Mucosa of descending colon (tissue), 3 donors: ENCODE measurements around the gene DMKN. TPM values are rescaled to one million over a fixed set of nuclear protein-coding genes. Genes with fewer than 3 reads are reported as not detected.
A peak's percentile ranks its signal among the peaks of the same experiment; 100 is the strongest.

Experiments
- ATAC-seq: fragments of 200-7000 bp; cut with Tn5 transposase; one replicate; pipeline ENCODE4 v1.9.1; 2020; ENCODE audit warnings: mild to moderate bottlenecking, moderate library complexity
- DNase-seq, 3 donors: peaks; one replicate each; pipeline ENCODE4 v3.0.0-alpha.2; 2020
- H3K36me3 ChIP-seq: fragments of 200-600 bp; one replicate; pipeline ENCODE4 v1.8.0; 2021; ENCODE audit warnings: low read depth, mild to moderate bottlenecking
- H3K4me1 ChIP-seq: fragments of 200-600 bp; one replicate; pipeline ENCODE4 v1.8.0; 2021; ENCODE audit warnings: low read depth, mild to moderate bottlenecking
- H3K4me3 ChIP-seq: fragments of 200-600 bp; one replicate; pipeline ENCODE4 v1.8.0; 2021; ENCODE audit warnings: mild to moderate bottlenecking
- H3K9me3 ChIP-seq: fragments of 200-600 bp; one replicate; pipeline ENCODE4 v1.8.0; 2021; ENCODE audit warnings: mild to moderate bottlenecking
- CTCF ChIP-seq: fragments of 200-600 bp; IDR thresholded peaks from one replicate; pipeline ENCODE4 v1.8.0; 2022; ENCODE audit warnings: antibody characterized with exemption, mild to moderate bottlenecking
- intact Hi-C, 2 donors: fragments of 100-400 bp; cut with DNase I in 1 of 2; cut with micrococcal nuclease in 1 of 2; formaldehyde crosslinking; loops; one replicate each; pipeline versions ENCODE4 v1.11.0 to v1.11.1; 2022; cut with DNase I, micrococcal nuclease
- total RNA-seq, 3 donors: library from RNA; stranded (reverse); fragmentation: NEBNext Ultra II Directional in 2 of 3; extraction: Animal tissue kit (Norgen Biotek cat#: 25700) in 2 of 3; gene quantifications; one replicate each; pipeline versions ENCODE4 v1.2.1 to v1.2.4, GENCODE V29; 2021 to 2023
- donor health status: DM: no; HTN: no; CAD: no; lungs with moderate emphysema.
- donor health status: DM: no; HTN: no; CAD: no.
- donor health status: DM: no; HTN: yes; CAD: no.

Gene DMKN
- total RNA-seq, 3 donors from 2014 or later: 8.2 to 14.3 (median 10.7) TPM

GRCh38 chr19:35510626-35510964, 2.9 kb downstream of the DMKN start:
- Histone ChIP-seq H3K4me3 (no peak overlapping the region), H3K9me3 (no peaks in the 10 kb centered on the region), H3K36me3 (no peaks in the 10 kb centered on the region), H3K4me1 (peaks cover 9% of the 10 kb centered on the region)
- no peak for TF ChIP-seq CTCF
- DNase-seq (no peak), ATAC-seq (no peak)
- intact Hi-C loops: no loop called here

DNA sequence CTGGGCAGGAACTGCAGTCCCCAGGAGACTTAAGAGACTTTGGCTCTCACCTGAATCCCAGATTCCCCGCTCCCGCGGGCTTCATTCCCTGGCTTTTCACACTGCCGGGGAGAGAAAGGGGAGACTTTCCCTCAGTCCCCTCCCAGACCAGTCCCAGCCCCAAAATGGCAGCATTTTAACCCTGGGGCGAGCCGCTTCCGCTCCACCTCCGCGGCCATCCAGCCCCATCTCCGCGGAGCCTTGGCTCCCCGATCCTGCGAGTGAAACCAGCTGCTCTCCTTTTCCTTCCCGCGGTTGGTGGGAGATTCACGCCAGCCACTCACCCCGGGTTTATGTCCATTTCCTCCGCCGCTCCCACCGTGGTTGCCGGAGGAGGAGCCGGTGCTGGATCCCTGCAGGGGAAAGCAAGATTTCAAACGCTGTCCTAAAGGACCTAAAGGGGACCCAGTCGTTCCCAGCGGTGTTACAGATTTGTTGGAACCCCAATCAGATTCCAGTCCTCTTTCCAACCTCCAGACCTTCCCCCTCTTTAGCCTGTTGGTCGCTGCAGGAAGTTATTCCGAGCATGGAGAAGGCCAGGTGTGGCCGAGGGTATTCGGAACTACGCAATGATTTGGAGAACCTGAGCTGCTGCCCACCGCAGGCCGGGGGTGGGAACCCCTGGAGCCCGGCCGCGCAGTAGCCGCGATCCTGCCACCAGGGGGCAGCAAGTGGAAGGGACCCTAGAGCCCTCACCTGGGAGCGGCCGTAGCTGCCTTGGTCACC, 3.4 kb downstream of the DMKN start:
- peaks cover 9% of the 10 kb centered on the region for H3K4me1 ChIP-seq
- H3K4me3 ChIP-seq: no peak overlapping the region
- ATAC-seq (peak; percentile 89), DNase-seq (peak; percentile 73 to 85 (median 84))
- intact Hi-C loops: no loop called here
- peak; percentile 88 for TF ChIP-seq CTCF
- no peaks in the 10 kb centered on the region for H3K9me3 ChIP-seq
- H3K36me3 ChIP-seq: no peaks in the 10 kb centered on the region

- H3K36me3 ChIP-seq: no peaks in the 10 kb centered on the region
- no peak for TF ChIP-seq CTCF
- H3K4me3 ChIP-seq: no peak overlapping the region
- no peaks in the 10 kb centered on the region for H3K9me3 ChIP-seq
- peak; percentile 78 for ATAC-seq
- intact Hi-C loops: no loop called here
- DNase-seq: peak in 2 of 3 donors; percentile 53 to 60
- H3K4me1 ChIP-seq: peaks cover 9% of the 10 kb centered on the region
Observed at GRCh38 chr19:35509018-35509652, 4.3 kb downstream of the DMKN start.

- H3K4me1 ChIP-seq: peaks cover 9% of the 10 kb centered on the region
- DNase-seq (no peak), ATAC-seq (no peak)
- H3K9me3 ChIP-seq: no peaks in the 10 kb centered on the region
- H3K36me3 ChIP-seq: no peaks in the 10 kb centered on the region
- no peak overlapping the region for H3K4me3 ChIP-seq
- TF ChIP-seq CTCF: no peak
- intact Hi-C loops: no loop called here
Observed at GRCh38 chr19:35508129-35508528, 5.3 kb downstream of the DMKN start.

DNA sequence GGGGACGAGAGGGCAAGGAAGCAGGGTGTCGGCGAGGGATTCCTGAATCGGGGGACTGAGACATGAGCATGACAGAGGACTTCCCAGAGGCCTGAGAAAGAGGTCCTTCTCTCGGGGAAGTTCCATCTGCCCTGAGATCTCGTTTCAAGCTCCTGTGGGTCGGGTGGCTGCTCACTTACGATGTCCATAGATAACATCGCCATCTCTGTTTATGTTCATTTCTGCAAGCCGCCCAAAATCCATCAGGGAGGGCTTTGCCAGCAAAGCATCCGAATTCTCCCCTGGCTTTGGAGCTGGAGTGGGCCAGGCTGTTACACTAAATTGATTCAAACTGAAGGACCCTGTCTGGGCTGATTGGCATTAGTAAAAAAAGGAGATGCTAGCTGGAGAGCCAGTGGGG, 5.9 kb downstream of the DMKN start:
- no peaks in the 10 kb centered on the region for H3K9me3 ChIP-seq
- no peaks in the 10 kb centered on the region for H3K36me3 ChIP-seq
- no peak for DNase-seq
- ATAC-seq: no peak
- no peak for TF ChIP-seq CTCF
- intact Hi-C loops: no loop called here
- peaks cover 9% of the 10 kb centered on the region for H3K4me1 ChIP-seq
- H3K4me3 ChIP-seq: no peak overlapping the region
